NAMALWA (cell line): ENCODE measurements around the gene NCAPH2.
"Not testable (repeated sequence)": the region's sequence is repeated elsewhere in the genome, so short reads cannot be mapped to it uniquely, and the experiment has no call there.

Experiments
- DNase-seq: peaks from one replicate; pipeline ENCODE4 v3.0.0-alpha.2; 2015; ENCODE audit warnings: low spot score

The NCAPH2 gene

GRCh38 chr22:50519151-50519550 is 11.1 kb downstream of the NCAPH2 start:
- DNase-seq: no peak

- DNase-seq: not testable (repeated sequence)
These were observed 12.2 kb downstream of the NCAPH2 start for GRCh38 chr22:50520184-50520583.

- no peak for DNase-seq
These were observed 12.9 kb downstream of the NCAPH2 start for GRCh38 chr22:50520826-50521453.

GRCh38 chr22:50521710-50522109 is 13.7 kb downstream of the NCAPH2 start:
- DNase-seq: no peak

GRCh38 chr22:50522208-50522805 is 14.3 kb downstream of the NCAPH2 start:
- DNase-seq: no peak

- DNase-seq: no peak
These were observed 14.9 kb downstream of the NCAPH2 start for GRCh38 chr22:50522806-50523438.

- no peak for DNase-seq
These were observed 15.4 kb downstream of the NCAPH2 start for GRCh38 chr22:50523458-50523805.

GRCh38 chr22:50523806-50524675 is 16.0 kb downstream of the NCAPH2 start:
- DNase-seq: peak; percentile 33

GRCh38 chr22:50524676-50525103 is 16.7 kb downstream of the NCAPH2 start:
- no peak for DNase-seq

- DNase-seq: peak; percentile 97
These were observed 17.3 kb downstream of the NCAPH2 start, which contains the start of gene SCO2 for GRCh38 chr22:50525104-50525857. TSS of gene SCO2 (minus strand) at chr22:50525598. CDS start at chr22:50524411, 1,187 bp downstream.

- no peak for DNase-seq
These were observed 17.8 kb downstream of the NCAPH2 start for GRCh38 chr22:50525858-50526107.

- DNase-seq: peak; percentile 82
These were observed 18.2 kb downstream of the NCAPH2 start for GRCh38 chr22:50526108-50526833.

GRCh38 chr22:50526834-50527801 is 19.1 kb downstream of the NCAPH2 start:
- DNase-seq: peak; percentile 71

- no peak for DNase-seq
These were observed 20.1 kb downstream of the NCAPH2 start for GRCh38 chr22:50527921-50528681.

- no peak for DNase-seq
These were observed 20.8 kb downstream of the NCAPH2 start for GRCh38 chr22:50528682-50529415.

GRCh38 chr22:50529416-50529896 is 21.4 kb downstream of the NCAPH2 start:
- no peak for DNase-seq

GRCh38 chr22:50529897-50530579 is 22.0 kb downstream of the NCAPH2 start, which contains the start of gene TYMP:
TSS of gene TYMP (minus strand) at chr22:50530012. CDS start at chr22:50529709, 303 bp downstream.
- DNase-seq: peak; percentile 73

- DNase-seq: no peak
These were observed 22.5 kb downstream of the NCAPH2 start for GRCh38 chr22:50530580-50530876.
